HG03521 (cell line): ENCODE results near the gene SCFD1.
A peak's percentile ranks its signal among the peaks of the same experiment; 100 is the strongest.
"Not testable (repeated sequence)": the region's sequence is repeated elsewhere in the genome, so short reads cannot be mapped to it uniquely, and the experiment has no call there.

ENCODE experiments used
- ATAC-seq: cut with Tn5 transposase; IDR thresholded peaks from one replicate; pipeline ENCODE4 v1.9.1; 2021; ENCODE audit warnings: mild to moderate bottlenecking, moderate library complexity; ENCODE audit not compliant: unreplicated experiment

SCFD1 gene

GRCh38 chr14:30621940-30622830 lies at the start of gene SCFD1:
SCFD1 (plus strand) TSS chr14:30622319; CDS start chr14:30622339, 20 bp downstream.
- ATAC-seq: peak; percentile 96

GRCh38 chr14:30572771-30573170 lies 49.3 kb upstream of the SCFD1 start:
- no peak for ATAC-seq

DNA sequence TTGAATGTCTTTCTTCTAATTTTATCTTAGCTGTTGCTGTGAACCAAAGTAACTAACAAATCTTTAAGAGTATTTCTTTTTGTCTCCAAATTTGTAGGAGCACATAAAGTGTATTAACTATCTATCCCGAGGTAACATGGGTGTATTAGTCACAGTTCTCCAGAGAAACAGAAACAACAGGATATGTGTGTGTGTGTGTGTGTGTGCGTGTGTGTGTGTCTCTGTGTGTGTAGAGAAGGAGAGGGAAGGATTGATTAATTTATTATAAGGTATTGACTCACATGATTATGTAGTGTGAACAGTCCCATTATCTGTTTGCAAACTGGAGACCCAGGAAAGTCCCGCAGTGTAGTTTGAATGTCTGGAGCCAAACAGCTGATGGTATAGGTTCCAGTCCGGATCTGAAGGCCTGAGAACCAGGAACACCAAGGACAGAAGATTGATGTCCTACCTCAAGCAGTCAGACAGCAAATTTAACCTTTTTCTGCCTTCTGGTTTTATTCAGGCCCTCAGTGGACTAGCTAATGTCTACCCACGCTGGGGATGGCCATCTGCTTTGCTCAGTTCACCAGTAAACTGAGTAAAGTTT lies 48.8 kb upstream of the SCFD1 start:
- no peak for ATAC-seq

DNA sequence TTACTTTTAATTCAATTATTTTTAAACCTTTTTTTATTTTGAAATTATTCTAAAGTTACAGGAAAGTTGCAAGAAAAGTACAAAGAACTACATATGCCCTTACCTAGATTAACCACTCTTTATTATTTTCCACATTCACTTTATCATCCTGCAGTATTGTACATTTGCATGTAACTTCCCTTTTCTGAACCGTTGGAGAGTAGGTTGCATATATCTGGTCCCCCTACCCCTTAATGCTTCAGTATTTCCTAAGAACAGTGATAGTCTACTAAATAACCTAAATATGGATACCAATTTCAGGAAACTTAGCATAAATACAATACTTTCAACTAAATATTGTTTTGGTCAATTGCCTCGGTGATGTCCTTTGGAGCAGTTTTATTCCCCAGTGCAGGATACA lies 48.2 kb upstream of the SCFD1 start:
- ATAC-seq: no peak

GRCh38 chr14:30574777-30575176 lies 47.3 kb upstream of the SCFD1 start:
- not testable (repeated sequence) for ATAC-seq

GRCh38 chr14:30576333-30576732 lies 45.8 kb upstream of the SCFD1 start:
- ATAC-seq: not testable (repeated sequence)

DNA sequence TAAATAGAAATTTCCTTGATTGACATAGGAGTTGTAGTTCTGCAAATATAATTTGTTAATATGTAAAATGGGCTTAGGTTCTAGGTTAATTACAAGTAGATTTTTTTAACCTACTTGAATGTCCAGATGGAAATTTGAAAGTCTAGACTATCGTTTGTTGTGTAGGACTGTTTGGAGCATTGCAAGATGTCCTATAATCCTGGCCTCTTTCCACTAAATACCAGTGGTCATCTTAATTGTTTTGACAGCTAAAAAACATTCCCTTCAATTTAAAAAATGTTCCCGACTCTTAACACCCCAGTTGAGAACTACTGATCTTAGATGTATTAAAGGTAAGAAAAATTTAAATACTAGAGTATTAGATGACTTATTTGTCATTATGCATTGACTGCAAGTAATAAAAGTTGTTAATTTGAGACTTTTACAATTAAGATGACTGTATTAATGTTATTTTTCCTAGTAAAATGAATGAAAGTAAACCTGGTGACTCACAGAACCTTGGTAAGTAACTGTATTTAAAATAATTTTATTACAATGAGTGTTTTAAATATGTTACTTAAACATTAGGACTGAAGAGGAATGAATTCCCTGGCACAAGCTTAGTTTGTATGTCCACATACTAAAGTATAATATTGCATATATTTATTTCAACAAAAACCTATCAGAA lies 41.4 kb upstream of the SCFD1 start:
- no peak for ATAC-seq

GRCh38 chr14:30581283-30581625 lies 40.9 kb upstream of the SCFD1 start:
- ATAC-seq: no peak

- no peak for ATAC-seq
Observed at GRCh38 chr14:30582376-30582775, 39.7 kb upstream of the SCFD1 start.

DNA sequence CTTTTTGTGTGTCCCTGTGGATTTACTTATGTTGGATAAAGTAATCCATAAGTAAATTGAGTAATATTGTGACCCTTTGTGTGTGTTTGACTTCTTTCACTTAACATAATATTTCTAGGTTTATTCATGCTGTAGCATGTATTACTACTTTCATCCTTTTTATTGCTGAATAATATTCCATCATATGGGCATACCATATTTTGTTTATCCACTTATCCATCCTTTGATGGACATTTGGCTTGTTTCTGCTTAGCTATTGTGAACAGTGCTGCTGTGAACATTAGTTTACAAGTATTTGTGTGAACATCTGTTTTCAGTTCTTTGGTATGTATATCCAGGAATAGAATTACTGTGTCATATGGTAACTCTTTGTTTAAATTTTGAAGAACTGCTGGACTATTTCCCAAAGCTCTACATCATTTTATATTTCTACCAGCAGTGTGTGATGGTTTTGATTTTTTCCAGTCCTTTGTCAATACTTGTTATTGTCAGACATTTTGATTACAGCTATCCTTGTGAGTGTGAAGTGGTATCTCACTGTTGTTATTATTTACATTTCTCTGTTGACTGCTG lies 38.0 kb upstream of the SCFD1 start:
- ATAC-seq: no peak

DNA sequence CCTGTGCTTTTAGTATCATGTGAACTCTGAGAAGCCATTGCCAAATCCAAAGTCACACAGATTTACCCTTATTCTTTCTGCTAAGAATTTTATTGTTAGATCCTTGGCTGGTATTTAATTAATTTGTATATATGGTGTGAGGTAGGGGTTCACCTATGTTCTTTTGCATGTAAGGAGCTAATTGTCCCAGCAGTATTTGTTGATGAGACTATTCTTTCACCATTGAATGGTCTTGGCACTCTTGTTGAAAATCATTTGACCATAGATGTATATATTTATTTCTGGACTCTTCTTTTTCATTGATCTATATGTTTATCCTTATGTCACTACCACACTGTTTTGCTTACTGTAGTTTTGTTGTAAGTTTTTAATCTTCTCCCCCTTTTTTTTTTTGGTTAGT lies 36.9 kb upstream of the SCFD1 start:
- ATAC-seq: no peak

GRCh38 chr14:30587141-30587540 lies 35.0 kb upstream of the SCFD1 start:
- no peak for ATAC-seq

DNA sequence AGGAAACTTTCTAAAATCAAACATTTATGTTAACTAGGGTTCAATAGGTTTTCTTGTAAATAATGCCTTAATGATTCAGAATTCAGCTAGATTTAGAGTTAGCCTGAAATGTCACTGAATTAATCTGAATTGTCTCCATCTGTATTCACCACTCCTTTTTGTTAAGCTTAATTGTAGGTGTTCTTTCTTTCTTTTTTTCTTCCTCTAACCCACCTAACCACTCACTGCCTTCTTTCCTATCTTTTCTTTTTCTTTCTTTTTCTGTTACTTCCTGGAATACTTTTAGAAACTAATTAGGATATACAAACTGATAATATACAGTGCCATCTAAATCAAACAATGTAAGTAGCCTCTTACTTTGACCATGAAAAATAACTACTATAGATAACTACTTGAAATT lies 33.2 kb upstream of the SCFD1 start:
- ATAC-seq: no peak

DNA sequence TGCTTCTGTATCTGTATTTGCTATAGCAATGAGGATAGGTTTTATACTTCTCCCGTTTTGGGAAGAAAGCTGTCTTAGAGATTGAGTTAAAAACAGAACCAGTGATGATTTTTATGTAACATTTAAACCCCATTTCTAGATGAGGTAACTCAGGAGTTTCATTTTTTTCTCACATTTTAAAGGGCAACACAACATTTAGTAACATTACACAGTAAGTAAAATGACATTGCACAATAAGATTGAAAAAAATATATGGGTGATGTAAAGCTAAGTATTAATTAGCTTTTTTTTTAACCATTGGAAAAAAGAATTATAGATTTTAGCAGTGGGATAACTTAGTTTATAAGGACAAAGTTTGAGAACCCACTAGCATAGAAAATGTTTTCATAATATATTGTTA lies 25.2 kb upstream of the SCFD1 start:
- no peak for ATAC-seq

DNA sequence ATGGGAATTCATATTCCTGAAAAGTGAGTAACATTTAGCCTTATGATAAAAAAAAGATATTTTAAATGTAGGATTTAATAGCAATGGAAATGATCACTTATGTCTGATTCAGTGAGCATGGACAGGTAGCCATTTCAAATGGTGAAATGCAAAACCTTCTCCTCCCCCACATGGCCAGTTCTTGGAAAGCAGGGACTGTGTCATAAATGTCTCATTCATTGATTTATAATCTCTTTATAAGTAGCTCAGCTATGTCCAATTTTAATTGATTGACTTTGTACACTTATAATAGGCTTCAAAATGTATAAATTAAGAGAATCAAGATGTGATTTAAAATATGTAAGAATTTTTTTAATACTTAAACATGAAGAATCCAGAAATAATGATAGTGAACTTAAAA lies 24.6 kb upstream of the SCFD1 start:
- ATAC-seq: no peak

DNA sequence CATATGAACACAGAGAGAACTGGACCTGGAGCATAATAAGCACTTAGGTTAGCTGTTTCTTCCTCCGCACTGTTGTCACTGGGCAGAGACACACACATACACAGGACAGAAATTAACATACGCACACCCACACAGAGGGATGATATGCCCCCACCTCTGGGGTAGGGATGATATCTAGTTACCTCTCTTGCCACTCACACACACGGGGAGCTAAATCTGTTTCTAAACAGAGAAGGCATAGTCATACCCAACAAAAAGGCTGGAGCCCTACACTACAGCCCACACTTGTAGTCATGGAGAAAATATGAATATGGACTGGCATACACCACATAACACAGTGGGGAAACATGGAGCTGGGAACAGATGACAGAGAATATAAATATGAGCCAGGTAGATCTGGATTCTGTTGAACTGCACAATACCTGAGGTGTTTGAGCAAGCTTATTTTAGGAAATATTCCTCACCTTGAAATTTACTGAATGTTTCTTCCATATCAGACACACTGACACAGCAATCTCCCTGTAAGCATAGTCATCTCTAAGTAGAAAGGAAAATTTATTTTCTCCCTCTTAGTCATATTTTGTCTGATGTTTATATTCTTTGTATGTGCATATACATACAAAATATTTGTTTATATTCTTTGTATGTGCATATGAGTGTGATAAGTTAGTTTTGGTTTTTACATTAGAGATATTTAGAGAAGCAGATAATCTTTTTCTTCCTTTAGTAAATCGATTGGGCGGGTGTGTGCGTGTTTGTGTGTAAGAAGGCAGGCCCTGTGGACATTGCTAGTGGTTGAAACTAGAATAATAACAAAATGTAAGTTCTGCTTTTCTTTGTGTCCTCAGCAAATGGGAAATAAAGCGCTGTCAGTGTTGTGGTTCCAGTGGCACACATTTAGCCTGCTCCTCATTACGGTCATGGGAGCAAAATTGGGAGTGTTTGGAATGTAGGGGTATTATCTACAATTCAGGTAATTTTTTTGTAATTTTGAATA lies 20.9 kb upstream of the SCFD1 start:
- no peak for ATAC-seq

DNA sequence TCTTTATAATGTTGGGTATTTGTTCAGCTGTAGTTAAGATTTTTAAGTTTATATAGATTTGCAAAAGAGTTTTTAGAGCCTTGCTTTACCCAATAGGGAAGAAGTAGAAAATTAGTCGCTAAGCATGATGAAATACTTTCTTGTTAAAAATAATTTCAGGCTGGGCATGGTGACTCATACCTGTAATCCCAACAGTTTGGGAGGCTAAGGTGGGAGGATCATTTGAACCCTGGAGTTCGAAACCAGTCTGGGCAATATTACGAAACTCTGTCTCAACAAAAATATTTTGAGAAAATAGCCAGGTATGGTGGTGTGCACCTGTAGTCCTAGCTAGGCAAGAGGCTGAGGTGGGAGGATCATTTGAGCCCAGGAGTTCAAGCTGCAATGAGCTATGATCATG lies 18.7 kb upstream of the SCFD1 start:
- ATAC-seq: no peak

GRCh38 chr14:30604696-30605095 lies 17.4 kb upstream of the SCFD1 start:
- not testable (repeated sequence) for ATAC-seq

- no peak for ATAC-seq
Observed at GRCh38 chr14:30607156-30607780, 14.9 kb upstream of the SCFD1 start.

- ATAC-seq: no peak
Observed at GRCh38 chr14:30608533-30609006, 13.5 kb upstream of the SCFD1 start.
